GM18870 (cell line): ENCODE results near the gene TOR1AIP2.

Experiments used
- ATAC-seq: cut with Tn5 transposase; IDR thresholded peaks from one replicate; pipeline ENCODE4 v1.9.1; 2021; ENCODE audit warnings: moderate library complexity; ENCODE audit not compliant: unreplicated experiment

TOR1AIP2 gene

DNA sequence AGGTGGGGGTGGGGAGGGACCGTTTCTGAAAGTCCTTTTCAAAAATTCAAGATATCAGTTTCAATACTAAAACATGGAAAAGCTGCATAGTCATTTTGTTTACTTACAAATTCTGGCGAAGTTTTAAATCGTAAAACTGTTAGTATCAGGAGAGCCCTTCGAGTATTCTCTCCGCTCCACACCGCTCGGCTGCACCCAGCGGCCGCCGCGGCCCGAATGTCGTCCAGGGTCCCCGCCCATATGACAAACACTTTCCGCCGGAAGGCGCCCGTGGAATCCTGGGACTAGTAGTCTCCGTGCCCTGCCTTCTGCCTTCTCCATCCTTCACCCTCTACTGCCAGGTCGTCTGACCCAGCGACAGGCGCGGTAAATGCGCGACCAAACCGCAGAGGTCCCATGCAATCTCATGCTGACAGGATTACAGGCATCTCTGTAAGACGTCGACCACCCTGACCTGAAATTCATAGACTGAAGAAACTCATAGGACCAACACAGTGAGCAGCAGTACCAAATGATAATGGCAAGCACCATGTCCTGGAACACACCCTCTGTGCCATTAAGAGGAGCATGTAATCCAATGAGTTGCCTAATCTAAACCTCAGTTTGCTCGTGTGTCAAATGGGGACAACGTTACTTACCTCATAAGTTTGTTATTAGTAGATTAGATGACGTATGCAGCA, at the start of gene TOR1AIP2:
TOR1AIP2 (minus strand) TSS at position 218 of the 680 bp plus-strand sequence. CDS start 25,138 bp downstream, outside the sequence.
- ATAC-seq, result peak; percentile 58

DNA sequence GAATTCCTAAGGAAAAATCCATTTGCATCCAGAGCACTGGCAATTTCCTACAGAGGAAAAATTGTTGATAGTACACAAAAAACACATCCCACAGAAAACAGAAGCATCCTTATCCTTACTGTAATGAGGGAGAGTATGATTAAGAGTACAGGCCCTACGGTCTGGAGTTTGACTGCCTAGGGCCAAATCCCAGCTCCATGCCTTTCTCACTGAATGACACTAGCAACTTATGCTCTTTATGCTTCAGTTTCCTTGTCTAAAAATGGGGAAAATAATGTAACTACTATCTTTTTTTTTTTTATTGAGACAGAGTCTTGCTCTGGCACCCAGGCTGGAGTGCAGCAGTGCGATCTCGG, 49.2 kb upstream of the TOR1AIP2 start:
- no peak for ATAC-seq

DNA sequence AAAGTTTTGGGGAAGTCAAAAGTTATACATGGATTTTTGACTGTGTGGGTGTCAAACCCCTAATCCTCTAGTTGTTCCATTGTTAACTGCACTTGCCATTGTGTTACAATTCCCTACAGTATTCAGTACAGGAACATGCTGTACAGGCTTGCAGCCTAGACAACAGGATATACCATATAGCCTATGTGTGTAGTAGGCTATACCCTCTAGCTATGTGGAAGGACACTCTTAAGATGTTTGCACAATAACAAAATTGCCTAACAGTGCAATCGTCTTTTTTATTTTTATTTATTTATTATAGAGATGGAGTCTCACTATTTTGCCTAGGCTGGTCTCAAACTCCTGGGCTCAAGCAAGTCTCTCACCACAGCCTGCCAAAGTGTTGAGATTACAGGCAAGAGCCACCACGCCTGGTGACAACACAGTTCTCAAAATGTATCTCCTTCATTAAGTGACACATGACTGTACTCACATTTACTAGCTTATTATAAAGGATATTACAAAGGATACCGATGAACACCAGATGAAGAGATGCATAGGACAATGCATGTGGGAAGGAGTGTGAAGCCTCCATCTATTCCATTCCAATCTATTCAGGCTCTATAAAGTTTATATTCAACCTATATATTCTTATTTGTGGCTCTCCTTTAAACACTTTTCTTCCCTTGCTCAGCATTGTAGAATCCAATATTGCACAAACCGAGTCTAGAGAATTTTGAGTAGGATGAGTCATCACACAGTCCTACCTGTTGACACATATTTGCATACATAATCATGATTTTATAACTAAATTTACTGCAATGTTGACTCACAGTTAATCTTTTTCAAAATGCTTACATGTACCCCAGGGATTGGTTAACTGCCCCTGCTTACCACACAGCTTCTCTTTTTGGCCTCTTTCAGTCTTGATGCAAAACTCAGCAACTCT, 48.6 kb upstream of the TOR1AIP2 start:
- no peak for ATAC-seq

DNA sequence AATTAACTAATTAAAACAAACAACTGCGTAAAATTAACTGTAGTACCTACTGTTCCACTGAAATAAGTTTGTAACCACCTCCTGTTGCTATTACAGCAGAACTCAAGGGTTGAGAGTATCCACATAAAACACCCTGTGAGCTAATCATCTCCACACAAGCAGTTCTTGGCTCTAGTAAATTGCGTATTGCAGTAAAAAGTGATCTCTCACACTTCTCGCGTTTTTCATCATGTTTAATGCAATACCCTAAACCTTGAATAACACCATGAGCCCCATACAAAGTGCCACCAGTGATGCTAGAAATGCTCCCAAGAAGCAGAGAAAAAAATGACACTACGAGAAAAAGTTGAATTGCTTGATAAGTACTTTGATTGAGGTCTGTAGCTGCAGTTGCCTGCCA, 47.7 kb upstream of the TOR1AIP2 start:
- no peak for ATAC-seq

DNA sequence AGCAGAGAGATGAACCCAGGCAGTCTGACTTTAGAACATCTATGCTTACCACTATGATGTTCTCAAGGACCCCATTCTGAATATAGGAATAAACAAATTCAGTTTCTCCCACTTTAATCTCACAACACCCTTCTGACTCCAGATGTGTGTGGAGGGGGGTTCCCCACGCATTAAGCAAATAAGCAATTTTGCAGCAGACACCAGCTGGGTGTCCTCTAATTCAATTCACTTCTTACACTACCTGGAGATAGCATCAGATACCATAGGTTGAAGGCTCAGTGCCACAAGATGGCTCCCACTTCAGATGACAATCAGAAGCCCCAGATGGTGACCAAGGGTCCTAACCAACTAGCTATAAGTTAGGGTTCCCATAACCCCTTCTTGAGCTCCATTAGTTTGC, 46.7 kb upstream of the TOR1AIP2 start:
- ATAC-seq, result no peak

DNA sequence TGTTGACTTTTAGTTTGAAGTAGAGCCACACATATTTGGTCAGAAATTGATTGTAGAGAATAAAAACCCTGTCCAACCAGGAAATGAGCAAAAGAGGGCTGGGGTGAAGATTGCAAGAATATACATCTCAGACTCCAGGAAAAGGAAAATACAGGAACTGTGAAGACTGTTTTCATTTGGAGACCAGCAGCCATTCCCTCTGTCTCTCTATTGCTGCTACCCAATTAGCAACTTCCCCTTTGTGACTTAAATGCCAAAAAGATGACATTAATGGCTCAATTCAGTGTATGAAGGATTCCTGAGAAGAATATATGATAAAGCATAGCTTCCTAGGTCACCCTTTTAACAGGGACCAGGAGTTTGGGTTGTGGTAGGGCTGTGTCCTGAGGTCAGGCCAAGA, 45.4 kb upstream of the TOR1AIP2 start:
- no peak for ATAC-seq

DNA sequence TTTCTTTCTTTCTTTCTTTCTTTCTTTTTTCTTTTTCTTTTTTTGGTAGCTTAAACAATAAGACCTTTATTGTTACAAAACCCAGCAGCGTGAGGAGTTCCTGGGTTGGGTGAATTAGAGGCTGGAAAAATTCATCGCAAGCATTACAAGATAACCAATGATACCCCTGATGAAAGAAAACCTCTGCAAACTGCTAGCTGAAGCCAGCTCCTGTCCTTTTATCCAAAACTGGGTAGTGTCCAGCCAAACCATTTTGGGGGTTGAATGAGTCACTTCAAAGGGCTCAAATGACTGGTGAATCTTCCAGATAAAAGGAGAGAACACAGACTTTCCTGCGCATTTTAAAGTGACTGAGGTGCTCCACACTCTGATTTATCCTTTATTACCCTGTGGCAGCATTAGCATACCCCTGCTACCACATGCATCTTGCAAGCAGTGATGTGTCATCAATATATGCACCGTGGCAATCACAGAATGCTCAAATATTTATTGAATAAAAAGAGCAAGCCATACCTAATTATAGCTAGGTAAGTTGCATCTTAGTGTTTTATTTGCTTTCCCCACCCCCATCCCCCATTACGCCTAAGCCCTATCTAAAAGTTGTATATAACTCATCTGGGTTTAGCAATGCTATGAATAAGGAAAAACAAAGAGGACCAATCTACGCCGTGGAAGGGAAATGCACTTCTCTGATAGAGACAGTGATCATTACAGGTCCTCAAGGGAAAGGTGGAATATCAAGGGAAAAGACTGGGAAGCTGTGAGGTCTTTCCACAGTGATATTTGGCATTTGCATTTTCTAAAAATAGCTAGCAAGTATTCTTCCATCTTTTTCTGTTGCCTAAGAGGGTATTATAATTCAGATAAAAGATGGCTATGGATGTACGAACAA, 44.6 kb upstream of the TOR1AIP2 start:
- ATAC-seq, result no peak

DNA sequence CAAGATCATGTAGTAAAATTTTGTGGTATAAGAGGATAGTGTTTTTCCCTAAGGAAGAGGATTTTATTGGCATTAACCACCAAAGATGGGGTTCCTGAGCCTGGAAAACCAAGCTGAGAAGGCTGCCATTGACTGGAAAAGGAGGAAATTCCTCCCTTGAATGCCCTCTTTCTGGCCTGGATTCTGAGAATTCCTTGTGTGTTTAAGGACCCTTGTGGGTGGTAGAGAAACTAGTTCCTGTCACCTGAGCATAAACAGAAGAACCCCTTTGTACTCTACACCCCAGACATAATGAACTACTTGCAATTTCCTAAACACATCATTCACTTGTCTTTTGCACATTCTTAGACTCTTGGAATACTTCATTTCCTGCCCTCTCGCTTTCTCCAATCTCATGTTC, 43.9 kb upstream of the TOR1AIP2 start:
- no peak for ATAC-seq

DNA sequence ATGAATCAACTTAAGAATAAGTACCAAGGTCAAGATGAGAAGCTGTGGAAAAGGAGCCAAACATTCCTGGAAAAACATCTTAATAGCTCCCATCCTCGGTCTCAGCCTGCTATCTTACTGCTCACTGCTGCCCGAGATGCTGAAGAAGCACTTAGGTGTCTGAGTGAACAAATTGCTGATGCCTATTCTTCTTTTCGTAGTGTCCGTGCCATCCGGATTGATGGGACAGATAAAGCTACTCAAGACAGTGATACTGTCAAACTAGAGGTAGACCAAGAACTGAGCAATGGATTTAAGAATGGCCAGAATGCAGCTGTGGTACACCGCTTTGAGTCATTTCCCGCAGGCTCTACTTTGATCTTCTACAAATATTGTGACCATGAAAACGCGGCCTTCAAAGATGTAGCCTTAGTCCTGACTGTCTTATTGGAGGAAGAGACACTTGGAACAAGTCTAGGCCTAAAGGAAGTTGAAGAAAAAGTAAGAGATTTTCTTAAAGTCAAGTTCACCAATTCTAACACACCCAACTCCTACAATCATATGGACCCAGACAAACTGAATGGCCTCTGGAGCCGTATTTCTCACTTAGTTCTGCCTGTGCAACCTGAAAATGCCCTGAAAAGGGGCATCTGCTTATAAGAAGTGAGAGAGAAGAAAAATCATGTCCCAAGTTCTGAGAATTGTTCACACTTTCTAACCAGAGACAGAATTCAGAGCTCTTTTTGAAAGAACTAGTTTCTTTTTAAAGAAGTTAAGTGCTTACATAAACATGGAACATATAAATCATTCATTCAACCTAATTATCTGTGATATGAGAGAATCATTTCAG, 40.2 kb upstream of the TOR1AIP2 start:
- no peak for ATAC-seq

DNA sequence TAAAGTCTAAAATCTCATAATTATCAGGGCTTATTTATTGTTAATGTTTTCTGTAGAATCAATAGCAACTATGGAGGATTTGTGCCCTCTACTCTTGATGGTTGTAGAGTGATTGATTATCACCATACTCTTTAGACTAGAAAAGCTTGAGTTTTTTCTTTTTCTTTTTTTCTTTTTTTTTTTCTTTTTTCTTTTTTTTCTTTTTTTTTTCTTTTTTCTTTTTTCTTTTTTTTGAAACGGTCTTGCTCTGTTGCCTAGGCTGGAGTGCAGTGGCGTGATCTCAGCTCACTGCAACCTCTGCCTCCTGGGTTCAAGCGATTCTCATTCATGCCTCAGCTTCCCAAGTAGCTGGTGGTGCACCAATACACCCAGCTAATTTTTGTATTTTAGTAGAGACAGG, 34.2 kb upstream of the TOR1AIP2 start:
- no peak for ATAC-seq

DNA sequence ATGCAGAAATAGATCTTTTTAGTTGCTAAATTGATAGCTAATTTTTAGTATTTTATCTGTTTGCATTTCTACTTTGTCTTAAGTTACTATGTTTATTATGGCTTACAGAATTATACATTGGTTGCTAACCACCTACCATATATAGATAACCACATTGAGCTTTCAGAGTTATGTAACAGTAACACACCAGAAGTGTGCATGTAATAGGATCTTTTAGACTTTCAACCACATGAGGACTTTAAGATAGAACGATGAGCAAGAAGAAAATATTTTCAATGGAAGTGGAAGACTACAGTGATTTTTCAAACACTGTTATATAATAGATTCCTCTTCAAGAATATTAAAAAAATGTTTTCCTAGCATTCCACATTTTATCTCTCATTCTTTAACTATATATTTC, 33.3 kb upstream of the TOR1AIP2 start:
- ATAC-seq, result no peak

DNA sequence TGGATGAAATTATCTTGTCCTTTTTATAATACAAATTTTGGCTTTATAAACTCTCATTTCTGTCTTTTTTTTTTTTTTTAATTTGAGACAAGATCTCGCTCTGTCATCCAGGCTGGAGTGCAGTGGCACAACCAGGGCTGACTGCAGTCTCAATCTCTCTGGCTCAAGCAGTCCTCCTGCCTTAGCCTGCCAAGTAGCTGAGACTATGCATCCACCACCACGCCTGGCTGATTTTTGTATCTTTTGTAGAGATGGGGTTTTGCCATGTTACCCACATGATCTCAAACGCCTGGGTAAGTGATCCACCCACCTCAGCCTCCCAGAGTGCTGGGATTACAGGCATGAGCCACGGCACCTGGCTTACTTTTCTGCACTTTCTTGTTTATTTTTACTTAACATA, 12.0 kb upstream of the TOR1AIP2 start:
- no peak for ATAC-seq

DNA sequence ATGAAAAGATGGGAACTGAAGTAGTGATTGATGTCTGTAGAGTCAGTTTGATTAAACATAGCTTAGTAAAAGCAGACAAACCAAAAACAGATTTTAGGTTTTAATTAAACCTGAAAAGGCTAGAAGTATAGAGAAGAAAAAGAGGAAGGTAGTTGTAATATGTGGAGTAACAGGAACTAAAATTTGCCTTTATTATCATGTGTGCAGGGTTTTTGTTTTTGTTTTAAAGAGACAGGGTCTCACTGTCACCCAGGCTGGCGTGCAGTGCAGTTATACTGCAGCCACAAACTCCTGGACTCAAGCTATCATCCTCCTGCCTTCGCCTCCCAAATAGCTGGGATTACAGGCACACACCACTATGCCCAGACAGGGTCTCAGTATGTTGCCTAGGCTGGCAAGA, 10.5 kb upstream of the TOR1AIP2 start:
- no peak for ATAC-seq

DNA sequence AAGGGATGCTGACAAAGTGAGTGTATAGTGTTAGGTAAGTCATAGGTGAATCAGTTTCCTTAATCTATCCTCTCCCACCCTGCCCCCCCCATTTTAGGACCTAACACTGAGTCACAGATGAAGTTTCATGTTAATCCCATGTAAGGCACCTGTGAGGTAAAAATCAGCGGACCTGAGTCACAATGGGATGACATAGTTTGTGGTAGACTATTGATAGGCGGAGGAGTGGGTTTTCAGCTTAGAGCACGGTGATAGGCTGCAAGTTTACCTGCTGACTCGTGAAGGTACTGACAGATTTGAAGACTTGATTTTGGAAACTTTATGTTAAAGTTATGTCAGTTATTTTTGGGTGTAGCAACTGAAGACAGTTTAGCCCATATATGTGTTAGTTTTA, 6.1 kb upstream of the TOR1AIP2 start:
- peak; percentile 26 for ATAC-seq

DNA sequence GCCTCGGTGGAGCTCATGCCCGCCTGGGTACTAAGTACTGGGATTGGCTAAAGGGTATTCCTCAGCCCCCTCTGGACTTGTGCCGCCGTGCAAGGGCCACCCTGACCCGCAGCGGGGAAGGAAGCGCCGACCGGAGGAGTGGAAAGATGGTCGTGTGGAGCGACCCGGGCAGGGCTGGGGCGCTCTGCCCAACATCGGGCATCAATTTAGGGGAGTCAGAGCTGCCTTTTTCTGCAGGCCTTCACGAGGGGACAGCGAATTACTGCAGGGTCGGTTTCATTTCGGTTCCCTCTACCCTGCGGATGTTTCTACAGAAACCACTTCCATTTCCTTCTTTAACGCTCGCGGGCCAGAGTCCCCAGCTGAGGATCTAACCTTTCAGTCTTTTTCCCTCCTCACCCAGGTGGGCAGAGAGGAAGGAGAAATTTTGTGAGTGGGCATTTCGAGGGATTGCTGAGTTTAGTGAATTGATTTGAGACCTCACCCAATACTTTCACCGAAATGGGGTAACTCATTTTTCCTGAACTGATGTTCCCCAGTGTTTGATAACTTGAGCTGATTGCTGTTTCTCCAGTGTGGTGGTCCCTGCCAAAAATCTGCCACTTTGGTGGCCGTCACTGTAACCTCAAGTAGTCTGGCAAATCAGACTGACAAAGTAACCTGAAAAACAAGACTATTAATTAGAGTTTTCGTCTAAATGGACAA, 5.6 kb upstream of the TOR1AIP2 start:
- ATAC-seq, result no peak

DNA sequence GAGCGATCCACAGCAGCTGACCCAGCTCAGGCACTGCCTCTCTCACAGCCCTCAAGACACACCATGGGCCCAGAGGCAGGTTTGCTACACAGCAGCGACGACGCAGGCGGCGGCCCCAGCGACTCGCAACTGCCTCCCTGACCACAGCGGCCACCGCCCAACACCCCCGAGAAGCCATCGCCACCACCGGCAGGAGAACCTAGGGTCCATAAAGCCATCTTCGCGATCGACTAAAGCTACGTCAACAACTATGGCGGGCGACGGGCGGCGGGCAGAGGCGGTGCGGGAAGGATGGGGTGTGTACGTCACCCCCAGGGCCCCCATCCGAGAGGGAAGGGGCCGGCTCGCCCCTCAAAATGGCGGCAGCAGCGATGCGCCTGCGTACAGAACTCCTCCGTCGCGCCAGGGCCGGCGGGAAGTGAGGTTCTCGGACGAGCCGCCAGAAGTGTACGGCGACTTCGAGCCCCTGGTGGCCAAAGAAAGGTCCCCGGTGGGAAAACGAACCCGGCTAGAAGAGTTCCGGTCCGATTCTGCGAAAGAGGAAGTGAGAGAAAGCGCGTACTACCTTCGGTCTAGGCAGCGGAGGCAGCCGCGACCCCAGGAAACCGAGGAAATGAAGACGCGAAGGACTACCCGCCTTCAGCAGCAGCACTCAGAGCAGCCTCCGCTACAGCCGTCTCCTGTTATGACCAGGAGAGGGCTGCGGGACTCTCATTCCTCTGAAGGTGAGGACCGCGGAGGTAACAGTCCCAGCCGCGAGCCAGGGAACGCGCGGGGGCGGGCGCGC, 4.8 kb upstream of the TOR1AIP2 start, which contains the start of gene TOR1AIP1:
TOR1AIP1 (plus strand) TSS at position 33 of the 787 bp plus-strand sequence; CDS start at position 251, 218 bp downstream.
- ATAC-seq, result peak; percentile 84

DNA sequence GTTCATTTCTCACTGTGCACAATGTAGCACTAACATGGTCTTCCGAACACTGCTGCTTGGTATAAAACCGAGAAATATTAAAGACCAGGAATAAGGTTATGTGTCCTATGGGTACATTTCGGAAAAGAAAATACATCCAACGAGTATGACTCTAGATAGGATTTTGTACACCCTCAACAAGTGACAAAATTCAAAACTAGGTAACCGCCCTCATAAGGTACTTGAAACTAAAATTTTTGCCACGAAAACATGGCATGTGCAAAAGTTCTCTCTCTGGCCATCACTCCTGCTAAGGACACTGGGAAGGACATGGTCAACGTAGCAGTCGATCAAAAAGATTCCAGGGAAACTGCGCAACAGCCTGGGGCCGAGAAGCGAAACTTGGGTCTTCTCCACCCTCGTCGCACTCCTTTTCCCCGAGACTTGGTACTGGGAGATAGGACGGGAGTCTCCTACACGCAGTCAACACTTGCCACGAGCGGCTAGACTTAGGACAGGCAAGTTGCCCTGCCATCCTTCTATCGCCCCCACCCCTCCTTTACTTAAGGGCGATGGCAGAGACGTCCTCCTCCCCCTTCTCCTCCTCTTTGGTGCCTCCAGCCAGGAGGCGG, 4.1 kb upstream of the TOR1AIP2 start:
- no peak for ATAC-seq

DNA sequence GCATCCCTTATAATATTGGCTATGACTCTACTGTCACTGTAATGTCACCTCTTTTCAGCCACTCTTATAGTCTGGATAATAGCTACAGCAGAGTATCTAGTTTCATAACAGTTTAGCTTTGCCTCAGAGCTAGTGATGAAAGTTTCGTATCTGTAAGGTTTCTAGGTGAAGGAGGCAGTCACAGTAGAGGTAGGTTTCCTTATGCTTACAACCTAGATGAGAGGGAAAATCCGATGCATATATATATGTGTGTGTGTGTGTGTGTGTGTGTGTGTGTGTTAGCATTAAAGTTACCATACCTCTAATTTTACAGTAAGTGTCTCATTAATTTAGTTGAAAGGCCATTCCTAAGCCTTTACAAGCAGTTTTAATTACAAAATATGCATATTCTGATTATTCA, 2.2 kb upstream of the TOR1AIP2 start:
- ATAC-seq, result no peak
